Measurements from ENCODE around the gene HP1BP3. TPM values are rescaled to one million over a fixed set of nuclear protein-coding genes. Genes with fewer than 3 reads are reported as not detected.

The HP1BP3 gene
- total RNA-seq, 6 experiments from 2014 or later = 171 to 207 (median 200) TPM

DNA sequence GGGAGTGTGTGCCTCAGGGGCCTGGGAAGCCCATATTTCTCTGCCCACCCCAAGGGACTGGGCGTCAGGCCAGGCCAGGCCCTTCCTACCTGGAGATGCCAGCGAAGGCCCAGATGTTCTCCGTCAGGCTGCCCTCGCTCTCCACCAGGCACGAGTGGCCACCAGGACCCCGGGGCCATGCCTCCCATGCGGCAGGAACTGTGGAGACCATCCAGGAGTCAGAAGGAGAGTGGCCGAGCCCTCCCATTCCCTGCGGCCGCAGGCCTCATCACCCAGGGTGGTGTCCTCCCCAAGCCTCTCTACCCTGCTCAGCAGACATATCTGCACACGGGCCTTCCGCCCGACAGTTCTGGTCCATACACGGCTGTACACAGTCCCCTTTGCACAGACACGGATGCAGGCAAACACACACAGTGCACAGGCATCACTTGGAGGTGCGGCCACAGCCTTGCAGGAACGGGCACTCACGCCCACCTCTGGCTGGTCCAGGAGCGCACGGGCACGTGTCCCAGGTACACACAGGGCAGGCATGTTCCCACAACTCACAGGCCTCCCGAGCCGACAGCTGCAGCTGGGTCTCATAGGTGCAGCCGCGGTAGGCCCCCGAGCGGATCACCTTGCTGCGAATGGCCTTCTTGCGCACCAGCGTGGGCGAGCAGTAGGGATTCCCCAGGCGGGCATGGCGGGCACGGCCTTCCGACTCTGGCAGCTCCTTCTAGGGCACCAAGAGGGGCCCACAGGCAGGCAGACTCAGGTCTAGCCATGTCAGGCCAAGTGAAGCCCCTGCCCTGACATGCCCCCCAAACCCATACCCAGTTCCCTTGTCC lies 63.4 kb downstream of the HP1BP3 start:
- Mint-ChIP-seq H3K9me3 (peaks cover 6% of the 10 kb centered on the region), H3K27ac (no peak overlapping the region), H3K27me3 (ENCODE audit: insufficient read depth) (peaks cover 1% of the 10 kb centered on the region), H3K4me3 (no peak overlapping the region), H3K36me3 (ENCODE audit: low read depth) (peaks cover 13% of the 10 kb centered on the region), H3K4me1 (ENCODE audit: low read depth) (peaks cover 9% of the 10 kb centered on the region)
- no peak for DNase-seq
- no peak for TF ChIP-seq CTCF (IDR thresholded peaks at IDR 0.05)

GRCh38 chr1:20723159-20723536 lies 64.0 kb downstream of the HP1BP3 start:
- H3K9me3 Mint-ChIP-seq = peaks cover 6% of the 10 kb centered on the region
- H3K27me3 Mint-ChIP-seq (ENCODE audit: insufficient read depth) = peaks cover 1% of the 10 kb centered on the region; the same call in 1 of the 2 replicates
- no peak overlapping the region for H3K4me3 Mint-ChIP-seq
- no peak overlapping the region for H3K27ac Mint-ChIP-seq
- peaks cover 9% of the 10 kb centered on the region for H3K4me1 Mint-ChIP-seq (ENCODE audit: low read depth)
- DNase-seq = no peak
- H3K36me3 Mint-ChIP-seq (ENCODE audit: low read depth) = peaks cover 13% of the 10 kb centered on the region
- TF ChIP-seq CTCF (IDR thresholded peaks at IDR 0.05) = no peak

DNA sequence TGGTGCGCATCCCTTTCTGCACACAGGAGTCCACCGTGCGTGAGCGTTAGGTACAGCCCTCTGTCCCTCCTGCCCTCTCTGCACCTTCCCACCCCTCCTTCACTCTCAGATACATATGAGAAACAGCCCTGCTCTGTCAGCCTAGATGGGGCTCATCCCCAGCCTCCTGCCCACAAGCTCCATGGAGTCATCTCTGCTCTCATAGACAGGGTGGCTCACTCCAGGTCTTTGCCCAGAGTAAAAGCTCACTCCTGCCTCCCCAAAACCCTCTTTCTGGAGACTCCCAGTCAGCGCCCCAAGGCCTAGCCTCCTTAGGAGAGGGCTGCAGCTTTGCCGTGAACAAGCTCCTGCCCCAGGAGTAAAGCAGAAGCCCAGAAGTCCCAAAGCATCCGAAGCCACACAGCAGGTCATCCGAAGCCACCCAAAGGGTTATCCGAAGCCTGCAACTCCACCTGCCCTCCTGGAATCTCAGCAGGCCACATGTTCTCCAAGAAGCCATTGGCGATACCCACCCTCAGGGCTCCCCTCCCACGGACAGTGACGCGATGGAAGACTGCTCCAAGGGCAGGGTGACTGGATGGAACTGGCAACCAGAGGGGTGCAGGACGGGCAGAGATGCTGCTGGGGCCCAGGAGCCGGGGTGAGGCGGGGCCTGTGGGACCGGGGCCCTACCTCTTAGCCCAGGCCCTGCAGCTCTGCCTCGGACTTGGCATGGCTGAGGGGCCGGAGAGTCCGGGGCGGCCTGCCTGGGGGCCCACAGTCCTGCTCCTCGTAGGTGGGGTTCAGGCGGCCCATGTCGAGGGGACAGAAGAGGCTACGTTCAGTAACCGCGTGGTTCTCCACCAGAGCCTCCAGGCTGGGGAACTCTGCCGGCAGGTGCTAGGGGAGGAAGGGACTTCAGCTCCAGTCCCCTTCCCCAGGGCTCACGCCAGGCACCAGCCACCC lies 65.7 kb downstream of the HP1BP3 start:
- H3K9me3 Mint-ChIP-seq = peaks cover 6% of the 10 kb centered on the region
- TF ChIP-seq CTCF (IDR thresholded peaks at IDR 0.05) = no peak
- H3K36me3 Mint-ChIP-seq (ENCODE audit: low read depth) = peaks cover 13% of the 10 kb centered on the region
- DNase-seq = no peak
- H3K4me3 Mint-ChIP-seq = no peak overlapping the region
- H3K27me3 Mint-ChIP-seq (ENCODE audit: insufficient read depth) = peaks cover 1% of the 10 kb centered on the region; the same call in 1 of the 2 replicates
- peaks cover 14% of the 10 kb centered on the region for H3K4me1 Mint-ChIP-seq (ENCODE audit: low read depth)
- H3K27ac Mint-ChIP-seq = no peak overlapping the region

DNA sequence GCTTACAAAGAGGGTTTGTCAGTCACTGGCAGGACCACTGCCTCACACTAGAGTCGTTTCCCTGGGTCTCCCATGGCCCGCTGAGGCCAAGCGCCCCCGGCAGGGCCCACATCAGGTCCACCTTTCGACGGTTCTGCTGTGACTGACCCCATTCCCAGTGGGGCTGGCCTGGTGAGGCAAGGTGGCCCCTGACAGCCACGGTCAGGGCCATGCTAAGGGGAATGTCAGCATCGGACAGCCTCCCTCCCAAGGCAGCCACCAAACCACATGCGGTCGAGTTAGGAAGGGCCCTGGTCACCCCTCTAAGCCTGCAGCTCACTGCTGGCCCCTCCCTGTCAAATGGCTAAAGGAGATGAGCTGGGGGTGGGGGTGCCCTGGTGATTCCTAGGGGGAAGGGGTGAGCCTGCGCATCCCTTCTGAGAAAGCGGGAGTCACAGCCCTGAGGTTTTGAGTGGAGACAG lies 66.4 kb downstream of the HP1BP3 start:
- Mint-ChIP-seq H3K4me1 (ENCODE audit: low read depth) (peaks cover 16% of the 10 kb centered on the region), H3K4me3 (no peak overlapping the region), H3K27me3 (ENCODE audit: insufficient read depth) (peaks cover 1% of the 10 kb centered on the region; the same call in 1 of the 2 replicates), H3K36me3 (ENCODE audit: low read depth) (peaks cover 13% of the 10 kb centered on the region), H3K27ac (no peak overlapping the region), H3K9me3 (peaks cover 6% of the 10 kb centered on the region)
- no peak for DNase-seq
- no peak for TF ChIP-seq CTCF (IDR thresholded peaks at IDR 0.05)

DNA sequence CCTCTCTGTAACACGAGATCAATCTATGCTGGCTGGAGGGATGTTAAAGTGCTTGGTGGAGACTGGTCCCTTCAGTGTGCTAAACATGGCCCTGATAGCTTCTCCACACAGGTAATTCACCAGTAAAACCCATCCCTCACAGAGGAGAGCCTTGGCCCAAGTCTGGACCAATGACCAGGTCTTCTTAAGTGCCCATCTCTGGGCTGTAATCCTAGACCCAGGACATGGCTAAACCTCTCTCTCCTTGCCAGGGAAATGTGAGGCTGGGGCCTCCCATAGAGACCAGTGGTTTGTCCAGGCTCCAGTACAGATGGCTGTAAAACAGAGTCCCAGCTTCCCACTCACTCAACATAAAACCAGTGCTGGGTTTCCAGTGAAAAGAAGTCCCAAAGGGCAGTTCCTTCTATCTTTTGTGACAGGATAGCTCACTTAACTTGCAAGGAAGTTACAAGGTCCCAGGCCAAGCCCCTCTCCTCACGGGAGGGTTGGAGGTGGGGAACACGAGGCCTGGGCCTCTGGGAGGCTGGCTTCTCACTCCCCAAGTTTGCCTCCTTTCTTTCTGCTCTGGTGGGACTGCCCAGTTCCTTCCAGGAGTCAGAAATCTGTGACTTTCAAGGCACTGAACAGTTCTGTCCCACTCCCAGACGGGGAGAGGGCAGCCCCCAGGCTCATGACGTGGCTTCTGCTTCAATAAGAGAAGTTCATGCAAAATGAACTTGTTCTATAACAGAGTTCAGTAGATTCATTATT lies 67.1 kb downstream of the HP1BP3 start:
- Mint-ChIP-seq H3K4me1 (ENCODE audit: low read depth) (peaks cover 12% of the 10 kb centered on the region), H3K4me3 (no peak overlapping the region), H3K27me3 (ENCODE audit: insufficient read depth) (peaks cover 1% of the 10 kb centered on the region; the same call in 1 of the 2 replicates), H3K27ac (no peak overlapping the region), H3K36me3 (ENCODE audit: low read depth) (peaks cover 9% of the 10 kb centered on the region), H3K9me3 (0 out of 2 replicates have a peak, but pooled peaks cover under 1% of the 10 kb centered on the region)
- no peak for TF ChIP-seq CTCF (IDR thresholded peaks at IDR 0.05)
- no peak for DNase-seq
